C4-2B (cell line): ENCODE data around the gene NPY2R.

Experiments used
- H3K27ac ChIP-seq: fragments of 450-650 bp; 2 replicates; pipeline ENCODE4 v1.5.1; 2017
- ZFX ChIP-seq: fragments of 450-650 bp; IDR thresholded peaks from 2 replicates; pipeline ENCODE4 v1.6.1; 2017
- TF ChIP-seq, protein P1 (sequence below): fragments of 450-650 bp; conservative IDR thresholded peaks from 2 replicates; pipeline ENCODE4 v1.5.1; 2017; ENCODE audit warnings: mild to moderate bottlenecking

The NPY2R gene

DNA sequence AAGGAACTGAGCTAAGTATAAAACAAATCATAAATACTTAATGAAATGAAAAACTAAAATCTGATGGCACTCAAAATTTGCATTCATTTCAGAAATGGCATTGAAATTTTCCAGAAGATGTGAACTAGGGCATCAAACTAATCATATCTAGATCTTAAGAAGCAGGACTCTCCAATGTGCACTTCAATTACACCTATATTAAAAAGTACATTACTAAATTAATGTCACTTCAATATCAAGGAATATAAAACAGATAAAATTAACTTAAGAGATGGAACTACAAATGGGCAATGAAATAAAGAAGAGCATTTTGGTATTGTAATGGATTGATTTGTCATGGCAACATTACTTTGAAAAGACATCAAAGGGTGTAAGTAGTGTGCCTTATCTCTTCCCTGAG, 20.3 kb downstream of the NPY2R start:
- no peak overlapping the region for H3K27ac ChIP-seq
- TF ChIP-seq ZFX = no peak
- TF ChIP-seq, protein P1, sequence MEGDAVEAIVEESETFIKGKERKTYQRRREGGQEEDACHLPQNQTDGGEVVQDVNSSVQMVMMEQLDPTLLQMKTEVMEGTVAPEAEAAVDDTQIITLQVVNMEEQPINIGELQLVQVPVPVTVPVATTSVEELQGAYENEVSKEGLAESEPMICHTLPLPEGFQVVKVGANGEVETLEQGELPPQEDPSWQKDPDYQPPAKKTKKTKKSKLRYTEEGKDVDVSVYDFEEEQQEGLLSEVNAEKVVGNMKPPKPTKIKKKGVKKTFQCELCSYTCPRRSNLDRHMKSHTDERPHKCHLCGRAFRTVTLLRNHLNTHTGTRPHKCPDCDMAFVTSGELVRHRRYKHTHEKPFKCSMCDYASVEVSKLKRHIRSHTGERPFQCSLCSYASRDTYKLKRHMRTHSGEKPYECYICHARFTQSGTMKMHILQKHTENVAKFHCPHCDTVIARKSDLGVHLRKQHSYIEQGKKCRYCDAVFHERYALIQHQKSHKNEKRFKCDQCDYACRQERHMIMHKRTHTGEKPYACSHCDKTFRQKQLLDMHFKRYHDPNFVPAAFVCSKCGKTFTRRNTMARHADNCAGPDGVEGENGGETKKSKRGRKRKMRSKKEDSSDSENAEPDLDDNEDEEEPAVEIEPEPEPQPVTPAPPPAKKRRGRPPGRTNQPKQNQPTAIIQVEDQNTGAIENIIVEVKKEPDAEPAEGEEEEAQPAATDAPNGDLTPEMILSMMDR = no peak

- no peak for TF ChIP-seq ZFX
- TF ChIP-seq, protein P1 = no peak
These were observed 24.0 kb downstream of the NPY2R start for GRCh38 chr4:155232432-155232831.

DNA sequence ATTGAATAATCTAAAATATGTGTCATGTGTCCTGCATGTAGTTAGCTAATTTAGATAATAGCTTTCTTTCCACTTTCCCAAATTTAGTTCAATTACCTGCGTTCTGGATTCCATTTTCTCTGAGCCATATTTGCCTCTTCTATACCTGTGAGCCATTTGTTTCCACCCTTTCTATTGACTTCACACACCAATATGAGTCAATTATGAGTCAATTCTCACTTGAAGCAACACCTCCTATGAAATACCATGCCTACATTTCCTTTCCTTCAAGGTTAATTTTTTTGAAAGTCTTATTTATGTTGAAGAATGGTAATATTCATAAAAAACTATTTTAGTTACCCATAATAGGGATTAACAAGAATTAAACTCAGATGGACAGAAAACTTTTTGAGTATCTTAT, 25.8 kb downstream of the NPY2R start:
- no peak overlapping the region for H3K27ac ChIP-seq
- no peak for TF ChIP-seq ZFX
- TF ChIP-seq, protein P1 = no peak

More at GRCh38 chr4:155232432-155232831, 24.0 kb downstream of the NPY2R start:
- H3K27ac ChIP-seq = no peak overlapping the region

DNA sequence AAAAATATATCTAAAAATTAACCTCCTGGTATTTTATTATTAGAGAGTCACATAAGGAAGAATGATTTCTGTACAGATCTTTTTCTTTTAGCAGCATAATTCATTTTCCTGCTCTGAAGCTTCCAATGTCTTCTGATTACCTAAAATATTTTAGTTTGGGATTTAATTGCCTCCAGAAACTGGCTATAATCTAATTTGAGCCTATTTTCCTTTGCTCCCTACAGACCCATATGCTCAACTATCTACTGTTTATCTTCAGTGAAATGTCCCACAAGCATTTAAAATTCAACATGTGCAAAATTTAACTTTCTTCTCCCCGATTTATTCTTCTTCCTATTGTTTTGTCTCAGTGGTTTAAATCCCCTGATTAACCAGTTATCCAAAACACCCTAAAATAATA, 29.1 kb downstream of the NPY2R start:
- no peak overlapping the region for H3K27ac ChIP-seq
- TF ChIP-seq, protein P1 = no peak

GRCh38 chr4:155241225-155241624, 32.8 kb downstream of the NPY2R start:
- TF ChIP-seq, protein P1 = no peak
- TF ChIP-seq ZFX = no peak
- no peak overlapping the region for H3K27ac ChIP-seq

GRCh38 chr4:155241664-155242063, 33.2 kb downstream of the NPY2R start:
- TF ChIP-seq, protein P1 = no peak
- TF ChIP-seq ZFX = no peak
- no peak overlapping the region for H3K27ac ChIP-seq

DNA sequence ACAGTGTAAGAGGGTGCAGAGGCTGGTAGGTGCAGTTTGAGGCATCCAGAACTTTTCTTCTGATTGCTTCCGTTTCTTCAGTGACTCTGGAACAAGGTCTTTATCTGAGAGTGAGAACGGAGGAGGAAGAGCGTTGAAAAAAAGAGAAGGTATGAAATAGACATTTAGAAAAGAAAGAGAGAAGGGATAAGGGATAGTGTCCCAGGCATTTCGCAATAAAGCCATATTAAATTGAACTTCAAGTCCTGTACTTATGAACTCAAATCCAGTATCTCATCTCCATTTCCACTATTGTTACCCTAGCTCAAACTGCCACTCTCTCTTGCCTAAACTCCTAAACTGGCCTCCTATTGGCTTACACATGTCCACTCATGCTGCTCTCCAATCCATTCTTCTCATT, 36.7 kb downstream of the NPY2R start:
- H3K27ac ChIP-seq = no peak overlapping the region
- TF ChIP-seq, protein P1 = no peak
- no peak for TF ChIP-seq ZFX
